Spinal cord (tissue), 10 donors: ENCODE measurements around the gene POLE2. TPM values are rescaled to one million over a fixed set of nuclear protein-coding genes. Genes with fewer than 3 reads are reported as not detected.
"Not testable (repeated sequence)": the region's sequence is repeated elsewhere in the genome, so short reads cannot be mapped to it uniquely, and the experiment has no call there.

ENCODE experiments used
- DNase-seq, 6 donors: peaks; one replicate each; pipeline versions ENCODE4 v3.0.0 to v3.0.0-alpha.2; 2013 to 2015; ENCODE audit warnings: low spot score in 6 of 6, low read depth in 4 of 6
- H3K27ac ChIP-seq: one replicate; pipeline ENCODE4 v1.5.1; 2013; ENCODE audit warnings: low read depth, low read length, control low read depth
- H3K27me3 ChIP-seq: one replicate; pipeline ENCODE4 v1.6.1; 2013; ENCODE audit warnings: low read length; ENCODE audit not compliant: control insufficient read depth, insufficient read depth
- H3K36me3 ChIP-seq: one replicate; pipeline ENCODE4 v1.6.1; 2013; ENCODE audit warnings: low read length; ENCODE audit not compliant: control insufficient read depth, insufficient read depth
- H3K4me1 ChIP-seq: one replicate; pipeline ENCODE4 v1.6.1; 2013; ENCODE audit warnings: low read length; ENCODE audit not compliant: control insufficient read depth, insufficient read depth
- H3K4me3 ChIP-seq: one replicate; pipeline ENCODE4 v1.5.1; 2013; ENCODE audit warnings: low read depth, low read length, control low read depth
- H3K9me3 ChIP-seq: one replicate; pipeline ENCODE4 v1.6.1; 2013; ENCODE audit warnings: low read length; ENCODE audit not compliant: control insufficient read depth, insufficient read depth
- WGBS: methylation state at CpG from one replicate; pipeline ENCODE4 v1.1.5; 2013; ENCODE audit warnings: missing lambda C conversion rate; ENCODE audit not compliant: insufficient coverage; 5-methylcytosine and 5-hydroxymethylcytosine counted together
- polyA plus RNA-seq, 2 donors: library from polyadenylated mRNA; unstranded; fragments of 120-200 nt; gene quantifications; one replicate each; pipeline ENCODE4 v1.2.1, GENCODE V29; 2013; ENCODE audit not compliant: insufficient read length in 2 of 2
- total RNA-seq, 2 donors: library from RNA; depleted of rRNA in 1 of 2; stranded (reverse); fragments of 120-200 nt in 1 of 2; fragments of >200 nt in 1 of 2; gene quantifications; one replicate each; pipeline versions ENCODE4 v1.2.3 to v1.2.4, GENCODE V29; 2013 to 2014
- donor health status: healthy.

POLE2 gene
- total and polyA plus RNA-seq, 4 donors: 8.3 to 20.1 (median 12.7) TPM

GRCh38 chr14:49620182-49621113, 67.6 kb downstream of the POLE2 start, which contains the start of the genes MGAT2 and RPL36AL:
TSS of gene MGAT2 (plus strand) at chr14:49620799. CDS start at chr14:49621269, 470 bp downstream.
TSS of gene RPL36AL (minus strand) at chr14:49620626. CDS start at chr14:49619104, 1,522 bp downstream.
- H3K4me3 ChIP-seq: peak within 1 kb of the TSS; percentile 99
- WGBS: under 1% methylated on average over 85 of the region's 85 CpGs
- peaks cover 11% of the 10 kb centered on the region for H3K4me1 ChIP-seq
- no peaks in the 10 kb centered on the region for H3K9me3 ChIP-seq
- no peaks in the 10 kb centered on the region for H3K27me3 ChIP-seq
- H3K27ac ChIP-seq: peak within 1 kb of the TSS; percentile 97
- peaks cover 18% of the 10 kb centered on the region for H3K36me3 ChIP-seq
- peak; percentile 92 to 99 (median 96) for DNase-seq

- Histone ChIP-seq H3K27me3 (no peaks in the 10 kb centered on the region), H3K4me1 (peaks cover 11% of the 10 kb centered on the region), H3K9me3 (no peaks in the 10 kb centered on the region), H3K36me3 (peaks cover 18% of the 10 kb centered on the region), H3K27ac (peak overlapping the region; percentile 97), H3K4me3 (peak overlapping the region; percentile 99)
- DNase-seq: no peak
- WGBS: 0% methylated on average over 3 of the region's 11 CpGs
These were observed 68.3 kb downstream of the POLE2 start for GRCh38 chr14:49619730-49620129.

- H3K4me1 ChIP-seq: peaks cover 11% of the 10 kb centered on the region
- DNase-seq, H3K27ac ChIP-seq, H3K27me3 ChIP-seq, H3K9me3 ChIP-seq: not testable (repeated sequence)
- H3K36me3 ChIP-seq: peaks cover 18% of the 10 kb centered on the region
- peak overlapping the region; percentile 99 for H3K4me3 ChIP-seq
- 74% methylated on average over 13 of the region's 19 CpGs for WGBS
These were observed 68.7 kb downstream of the POLE2 start for GRCh38 chr14:49619273-49619672.

- Histone ChIP-seq H3K27ac (no peak overlapping the region), H3K36me3 (peaks cover 15% of the 10 kb centered on the region), H3K9me3 (no peaks in the 10 kb centered on the region), H3K4me1 (peaks cover 11% of the 10 kb centered on the region), H3K4me3 (no peak overlapping the region), H3K27me3 (no peaks in the 10 kb centered on the region)
- WGBS: 92% methylated on average over 2 of the region's 6 CpGs
- no peak for DNase-seq
These were observed 70.0 kb downstream of the POLE2 start for GRCh38 chr14:49617852-49618519.

GRCh38 chr14:49615776-49616175, 72.2 kb downstream of the POLE2 start:
- H3K36me3 ChIP-seq: peaks cover 15% of the 10 kb centered on the region
- no peak overlapping the region for H3K4me3 ChIP-seq
- 97% methylated on average over 4 of the region's 6 CpGs for WGBS
- no peak overlapping the region for H3K27ac ChIP-seq
- no peaks in the 10 kb centered on the region for H3K27me3 ChIP-seq
- no peaks in the 10 kb centered on the region for H3K9me3 ChIP-seq
- DNase-seq: no peak
- H3K4me1 ChIP-seq: peaks cover 6% of the 10 kb centered on the region

- Histone ChIP-seq H3K4me1 (peaks cover 2% of the 10 kb centered on the region), H3K27ac (no peak overlapping the region), H3K27me3 (no peaks in the 10 kb centered on the region), H3K36me3 (peaks cover 15% of the 10 kb centered on the region), H3K4me3 (no peak overlapping the region), H3K9me3 (no peaks in the 10 kb centered on the region)
- DNase-seq: no peak
- no CpG with 5 or more reads among the region's 2 CpGs for WGBS
These were observed 73.8 kb downstream of the POLE2 start for GRCh38 chr14:49614196-49614595.

- DNase-seq: no peak
- no peak overlapping the region for H3K27ac ChIP-seq
- 88% methylated on average over 7 of the region's 8 CpGs for WGBS
- H3K36me3 ChIP-seq: peaks cover 12% of the 10 kb centered on the region
- H3K4me1 ChIP-seq: no peaks in the 10 kb centered on the region
- no peak overlapping the region for H3K4me3 ChIP-seq
- H3K27me3 ChIP-seq: no peaks in the 10 kb centered on the region
- H3K9me3 ChIP-seq: no peaks in the 10 kb centered on the region
These were observed 75.3 kb downstream of the POLE2 start for GRCh38 chr14:49612671-49613070.

- Histone ChIP-seq H3K27me3 (no peaks in the 10 kb centered on the region), H3K9me3 (no peaks in the 10 kb centered on the region), H3K27ac (no peak overlapping the region), H3K36me3 (peaks cover 9% of the 10 kb centered on the region), H3K4me1 (no peaks in the 10 kb centered on the region), H3K4me3 (no peak overlapping the region)
- no peak for DNase-seq
- WGBS: no CpG with 5 or more reads among the region's 4 CpGs
These were observed 75.8 kb downstream of the POLE2 start for GRCh38 chr14:49612251-49612650.

- Histone ChIP-seq H3K4me3 (no peak overlapping the region), H3K4me1 (no peaks in the 10 kb centered on the region), H3K9me3 (no peaks in the 10 kb centered on the region), H3K36me3 (peaks cover 6% of the 10 kb centered on the region), H3K27ac (no peak overlapping the region), H3K27me3 (no peaks in the 10 kb centered on the region)
- DNase-seq: no peak
- 93% methylated on average over 1 of the region's 6 CpGs for WGBS
These were observed 80.4 kb downstream of the POLE2 start for GRCh38 chr14:49607583-49607982.
